GM19438 (cell line): ENCODE results near the gene RASGRP3.

Experiments
- ATAC-seq: cut with Tn5 transposase; IDR thresholded peaks from one replicate; pipeline ENCODE4 v1.9.1; 2021; ENCODE audit warnings: low read depth; ENCODE audit not compliant: unreplicated experiment

RASGRP3 gene

GRCh38 chr2:33518929-33519328, 42.5 kb downstream of the RASGRP3 start:
- ATAC-seq, result no peak

DNA sequence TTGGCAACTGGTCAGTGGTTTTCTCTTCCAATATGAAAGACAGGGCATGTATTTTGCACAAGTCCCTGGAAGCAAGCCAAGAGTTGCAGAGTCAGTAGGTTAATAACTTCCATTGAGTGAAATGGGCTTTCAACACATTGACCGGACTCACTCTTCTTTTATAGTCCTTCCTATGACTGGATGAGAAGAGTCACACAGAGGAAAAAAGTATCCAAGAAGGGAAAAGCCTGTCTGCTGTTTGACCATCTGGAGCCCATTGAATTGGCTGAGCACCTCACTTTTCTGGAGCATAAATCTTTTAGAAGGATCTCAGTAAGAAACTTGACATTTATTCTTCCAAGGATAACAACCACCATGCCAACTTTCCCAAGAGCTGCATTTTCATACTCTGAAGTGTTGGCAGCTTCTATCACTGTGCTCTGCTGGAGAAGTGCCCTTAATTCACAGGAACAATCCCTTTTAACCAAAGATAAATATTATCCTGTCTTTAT, 45.4 kb downstream of the RASGRP3 start:
- no peak for ATAC-seq

DNA sequence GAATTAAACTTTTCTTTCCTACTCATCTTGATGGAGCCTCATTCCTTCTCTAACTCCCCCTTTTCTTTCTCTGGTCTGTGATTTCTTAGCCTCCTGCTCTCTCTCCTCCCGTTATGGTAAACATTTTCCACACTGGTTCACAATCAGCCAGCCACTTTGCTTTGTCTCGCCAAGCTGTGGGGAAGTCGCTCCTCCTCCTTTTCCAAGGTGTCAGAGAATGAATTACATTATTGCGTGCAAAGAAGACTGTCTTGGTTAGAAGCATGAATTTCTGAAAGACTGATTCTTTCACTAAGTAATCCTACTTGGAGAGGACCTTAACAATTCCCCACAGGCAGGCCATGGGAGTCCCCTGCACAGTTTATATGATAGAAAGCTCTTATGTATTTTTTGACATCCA, 46.1 kb downstream of the RASGRP3 start:
- no peak for ATAC-seq

DNA sequence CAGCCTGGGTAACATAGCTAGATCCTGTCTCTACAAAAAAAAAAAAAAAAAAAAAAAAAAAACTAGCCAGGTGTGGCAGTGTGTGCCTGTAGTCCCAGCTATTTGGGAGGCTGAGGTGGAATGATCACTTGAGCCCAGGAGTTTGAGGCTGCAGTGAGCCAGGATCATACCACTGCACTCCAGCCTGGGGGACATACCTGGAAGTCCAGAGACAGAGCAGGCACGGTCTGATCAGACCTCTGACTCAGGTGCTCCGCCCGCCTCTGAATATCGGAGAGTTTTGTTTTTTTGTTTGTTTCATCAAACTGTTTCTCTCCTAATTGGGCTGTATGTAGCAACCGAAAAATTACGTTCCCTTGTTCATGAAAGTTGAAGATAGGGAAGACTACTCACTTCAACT, 49.2 kb downstream of the RASGRP3 start:
- ATAC-seq, result no peak

DNA sequence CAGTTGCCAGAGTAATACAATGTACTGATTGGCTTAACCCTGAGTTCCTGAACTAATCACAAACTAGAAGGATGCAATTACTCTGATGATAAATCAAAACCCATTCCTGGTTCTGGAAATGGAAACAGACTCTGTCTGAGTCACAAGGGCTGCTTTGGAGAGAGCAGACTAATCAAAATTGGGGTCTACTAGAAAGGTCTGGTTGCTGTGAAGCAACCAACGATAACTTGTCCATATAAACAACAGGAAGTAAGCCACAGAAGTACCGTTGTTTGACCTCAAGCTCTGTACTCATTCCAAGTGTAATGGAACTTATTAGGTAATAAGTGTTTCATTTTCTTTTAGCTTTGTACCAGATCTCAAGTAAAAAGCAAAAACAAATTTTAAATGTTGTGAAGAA, 49.7 kb downstream of the RASGRP3 start:
- ATAC-seq, result no peak

DNA sequence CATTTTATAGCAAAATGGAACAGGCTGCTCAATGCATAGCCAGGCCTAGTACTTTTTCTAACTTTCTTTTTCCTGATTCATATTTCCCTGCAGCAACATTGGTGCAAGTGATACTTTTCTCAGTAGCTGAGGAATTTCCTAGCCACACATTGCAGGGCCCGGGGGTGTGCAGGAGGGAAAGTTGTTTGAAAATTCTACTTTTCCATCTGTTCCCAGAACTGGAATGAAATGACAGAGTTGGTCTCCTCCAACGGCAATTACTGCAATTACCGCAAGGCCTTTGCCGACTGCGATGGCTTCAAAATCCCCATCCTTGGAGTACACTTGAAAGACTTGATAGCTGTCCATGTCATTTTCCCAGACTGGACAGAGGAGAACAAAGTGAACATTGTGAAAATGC, 50.5 kb downstream of the RASGRP3 start:
- no peak for ATAC-seq

DNA sequence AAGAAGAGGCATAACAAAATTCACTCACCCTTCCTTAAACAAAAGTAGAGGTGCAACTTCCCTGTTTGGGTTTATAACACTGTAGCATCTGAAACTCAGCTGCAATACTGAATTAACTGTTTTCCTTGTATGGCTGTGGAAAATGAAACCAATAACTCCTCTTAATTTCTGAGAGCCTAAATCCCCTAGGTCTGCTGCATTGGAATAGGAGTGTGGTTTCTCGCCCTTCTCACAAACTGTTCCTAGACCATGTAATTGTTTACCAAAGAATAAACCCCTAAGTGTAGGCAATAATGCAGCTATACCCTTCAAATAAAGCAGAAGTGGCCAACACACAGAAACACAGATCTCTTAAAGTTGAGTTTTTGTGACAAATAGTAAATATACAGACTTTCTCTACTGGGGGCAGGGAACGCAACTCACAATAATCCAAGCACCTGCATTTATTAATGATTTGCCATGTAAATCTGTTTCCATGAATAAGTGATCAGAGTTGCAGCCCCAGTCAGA, 52.0 kb downstream of the RASGRP3 start:
- ATAC-seq, result no peak

GRCh38 chr2:33529771-33530481, 53.5 kb downstream of the RASGRP3 start:
- no peak for ATAC-seq

DNA sequence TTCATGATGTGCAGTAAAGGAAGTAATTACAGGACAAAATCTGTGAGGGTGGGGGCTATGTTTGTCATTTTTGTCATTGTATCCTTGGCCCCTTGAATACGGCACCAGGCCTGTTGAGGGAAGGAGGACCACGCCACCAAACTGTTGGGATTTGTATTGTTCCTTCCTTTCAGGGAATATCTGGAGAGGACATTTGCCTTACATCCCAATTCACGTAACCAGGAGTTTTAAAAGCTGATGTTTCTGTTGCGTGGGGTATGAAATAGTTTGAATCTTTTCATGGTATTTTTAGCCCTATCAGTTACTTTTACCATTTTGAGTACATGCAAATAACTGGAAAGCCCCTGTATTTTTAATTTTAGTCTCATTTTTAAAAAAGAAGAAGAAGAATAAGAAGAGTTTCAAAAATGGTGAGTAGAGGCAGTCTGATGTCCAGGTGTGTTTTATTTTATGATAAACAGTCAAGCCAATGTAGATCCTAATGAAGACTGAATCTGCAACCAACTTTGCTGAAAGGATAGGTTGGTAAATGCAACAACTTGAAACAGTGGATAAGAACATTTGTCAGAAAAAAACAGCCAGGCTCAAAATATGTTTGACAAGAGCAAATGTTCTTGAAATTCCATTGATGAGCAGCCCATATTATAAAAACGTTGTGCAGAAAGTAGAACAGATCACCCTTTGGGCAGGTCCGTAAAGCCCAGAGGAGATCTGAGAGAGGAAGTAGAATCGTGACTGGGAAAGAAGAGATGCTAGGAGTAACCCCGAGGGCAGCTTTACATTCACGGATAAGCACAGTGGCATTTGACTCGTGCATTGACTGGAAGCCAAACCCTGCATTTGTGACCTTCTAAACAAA, 54.5 kb downstream of the RASGRP3 start:
- no peak for ATAC-seq

GRCh38 chr2:33531549-33532059, 55.2 kb downstream of the RASGRP3 start:
- ATAC-seq, result no peak

GRCh38 chr2:33532146-33532545, 55.7 kb downstream of the RASGRP3 start:
- no peak for ATAC-seq

DNA sequence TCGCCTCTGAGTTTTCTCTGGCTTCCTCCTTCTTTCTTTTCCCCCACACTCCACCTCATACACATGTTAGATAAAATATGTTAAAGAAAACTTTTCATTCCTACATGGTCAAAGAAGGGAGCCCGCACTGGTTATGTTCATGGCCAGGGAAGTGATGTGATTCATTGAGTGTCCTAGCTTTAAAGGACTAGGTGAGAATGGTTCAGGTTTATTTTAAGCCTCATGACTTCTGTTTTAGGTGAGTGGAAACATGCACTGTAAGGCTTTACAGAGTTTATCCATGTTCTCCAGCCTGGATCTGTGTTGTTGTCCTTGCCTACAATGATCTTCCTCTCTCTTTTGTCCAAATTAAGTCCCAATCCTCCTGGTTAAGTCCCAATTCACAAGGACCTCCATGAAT, 56.5 kb downstream of the RASGRP3 start:
- ATAC-seq, result no peak

DNA sequence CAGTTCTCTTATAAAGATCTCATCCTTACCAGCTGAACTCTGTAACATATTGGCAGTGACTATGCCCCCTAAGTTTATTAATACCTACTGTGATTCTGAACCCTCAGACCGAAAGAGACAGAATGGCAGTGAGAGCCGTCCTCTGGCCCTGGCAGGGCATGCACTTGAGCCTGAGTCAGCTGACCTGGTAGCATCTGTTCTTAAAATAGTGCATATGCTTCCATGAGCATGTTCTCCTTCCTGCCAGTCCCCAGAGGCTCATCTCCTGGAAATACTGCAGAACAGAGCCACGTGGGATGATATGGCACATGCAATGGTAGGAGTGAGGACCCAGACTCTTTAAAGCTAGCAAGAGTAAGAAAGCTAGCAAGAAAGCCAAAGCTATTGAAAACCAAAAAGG, 59.0 kb downstream of the RASGRP3 start:
- no peak for ATAC-seq

DNA sequence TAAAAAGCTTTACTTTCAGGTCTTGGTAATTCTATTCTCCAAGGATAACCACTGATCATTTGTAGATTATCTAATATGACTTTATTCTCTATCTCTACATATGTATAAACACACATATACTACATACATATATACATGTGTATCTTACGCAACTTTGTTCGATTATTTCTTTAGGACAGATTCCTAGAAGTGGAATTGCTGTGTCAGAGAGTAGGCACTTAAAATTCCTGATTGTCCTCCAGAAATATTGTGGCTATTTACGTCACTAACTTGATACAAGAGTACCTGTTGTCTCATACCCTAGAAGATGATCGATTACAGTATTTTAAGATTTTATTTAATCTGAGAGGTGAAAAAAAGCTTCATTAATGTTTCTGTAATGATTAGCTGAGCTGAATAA, 64.8 kb downstream of the RASGRP3 start:
- ATAC-seq, result no peak

DNA sequence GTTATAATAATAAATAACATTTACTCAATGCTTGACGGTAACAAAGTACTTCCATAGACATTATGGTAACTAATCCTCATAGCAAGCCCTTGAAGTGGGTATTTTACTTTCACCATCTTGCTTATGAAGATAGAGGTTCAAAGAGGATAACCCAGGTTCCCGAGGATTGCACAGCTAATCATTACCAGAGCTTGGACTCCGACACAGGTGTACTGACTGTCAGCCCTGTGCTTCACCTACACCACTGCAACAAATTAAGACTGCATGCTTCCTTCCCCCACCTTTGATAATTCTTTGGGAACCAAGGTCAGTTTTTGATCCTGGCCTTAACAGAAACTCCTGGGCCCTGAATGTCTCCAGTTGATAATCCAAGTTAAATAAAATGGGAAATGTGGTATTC, 73.8 kb downstream of the RASGRP3 start:
- ATAC-seq, result no peak

DNA sequence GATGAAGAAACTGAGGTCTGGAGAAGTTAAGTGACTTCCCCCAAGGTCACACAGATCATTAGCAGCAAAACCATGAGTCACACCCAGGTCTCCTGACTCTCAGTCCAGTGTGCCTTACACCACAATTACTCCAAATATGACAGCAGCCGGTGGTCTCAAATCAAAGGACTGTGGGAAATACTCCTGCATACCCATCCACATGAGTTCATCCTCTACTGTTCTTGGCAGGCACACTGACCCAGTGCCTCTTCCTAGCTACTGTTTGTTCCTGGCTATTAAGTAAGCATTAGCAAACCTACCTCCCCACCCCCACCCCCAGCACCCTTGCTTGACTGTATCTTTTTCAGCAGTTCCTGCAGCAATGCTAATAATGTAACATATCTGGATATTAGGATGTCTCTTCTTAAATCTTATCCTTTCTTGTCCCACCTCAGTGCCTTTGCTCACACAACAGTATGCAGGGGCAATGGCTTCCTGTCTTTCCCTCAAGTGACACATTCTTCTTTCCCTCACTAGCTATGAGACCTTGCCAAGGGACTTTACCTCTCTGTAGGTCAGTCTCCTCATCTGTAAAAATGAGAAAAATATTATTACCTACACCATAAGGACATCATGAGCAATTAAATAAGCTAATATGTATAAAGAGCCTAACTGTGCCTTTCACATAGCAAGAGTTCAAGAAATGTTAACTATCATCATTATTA, 76.5 kb downstream of the RASGRP3 start:
- ATAC-seq, result no peak

DNA sequence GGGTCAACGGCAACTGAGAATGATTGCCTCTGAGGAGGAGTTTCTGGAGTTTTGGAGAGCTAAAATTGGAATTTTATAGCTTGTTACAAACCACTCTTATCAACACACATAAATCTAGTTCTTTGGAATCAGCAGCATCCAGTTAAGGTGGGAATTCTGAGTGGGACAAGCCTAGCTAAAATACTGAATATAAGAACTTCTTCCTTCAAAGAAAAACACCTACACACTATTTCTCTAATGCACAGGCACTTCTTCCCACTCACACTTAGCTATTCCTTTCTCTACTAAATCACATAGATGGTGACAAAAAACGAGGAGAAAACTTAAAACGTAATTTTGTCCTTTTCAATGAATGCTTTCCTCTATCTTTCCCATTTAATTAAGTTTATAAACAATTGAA, 79.2 kb downstream of the RASGRP3 start:
- ATAC-seq, result no peak

- ATAC-seq, result no peak
Measured at GRCh38 chr2:33559328-33559727, 82.9 kb downstream of the RASGRP3 start.

DNA sequence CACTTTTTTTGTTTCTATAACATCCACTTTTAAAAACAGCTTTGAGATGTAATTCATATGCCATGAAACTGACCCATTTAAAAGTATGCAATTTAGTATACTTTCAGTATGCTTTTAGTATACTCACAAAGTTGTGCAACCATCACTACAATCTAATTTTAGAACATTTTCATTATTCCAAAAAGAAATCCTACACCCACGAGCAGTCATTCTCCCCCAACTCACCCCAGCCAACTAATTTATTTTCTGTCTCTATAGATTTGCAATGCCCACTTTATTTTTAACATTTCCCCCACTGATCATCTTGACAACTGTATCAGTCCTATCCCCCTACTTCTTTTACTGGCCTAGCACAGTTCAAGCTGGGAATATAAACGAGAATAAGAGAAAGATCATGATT, 83.6 kb downstream of the RASGRP3 start:
- ATAC-seq, result no peak

- ATAC-seq, result no peak
Measured at GRCh38 chr2:33561872-33562271, 85.4 kb downstream of the RASGRP3 start.

DNA sequence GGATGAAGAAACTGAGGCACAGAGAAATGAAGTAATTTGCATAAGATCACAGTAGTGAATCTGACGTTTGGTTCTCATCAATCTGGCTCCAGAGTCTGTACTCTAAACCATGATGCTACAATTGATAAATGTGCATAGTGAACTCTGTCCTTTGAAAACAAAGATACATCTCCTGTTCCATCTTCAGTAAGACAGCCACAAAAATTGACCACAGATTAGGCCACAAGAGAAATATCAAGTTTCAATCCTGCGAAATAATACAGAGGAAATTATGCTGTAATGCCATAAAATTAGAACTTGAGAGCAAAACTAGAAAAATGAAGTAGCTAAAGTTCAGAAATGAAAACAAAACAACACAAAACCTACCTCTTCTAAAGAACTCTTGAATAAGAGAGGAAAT, 94.2 kb downstream of the RASGRP3 start:
- ATAC-seq, result no peak
